Activated T-helper 1 cell treated with anti-CD3 and anti-CD28 coated beads, Interleukin-2, amount 50 U/mL, for 16 hours (primary cell): ENCODE results near the gene GBGT1.
"Not testable (repeated sequence)": the region's sequence is repeated elsewhere in the genome, so short reads cannot be mapped to it uniquely, and the experiment has no call there.

Source experiments
- DNase-seq, 2 donors: peaks; one replicate each; pipeline ENCODE4 v3.0.0-alpha.2; 2020; ENCODE audit warnings: low read depth in 1 of 2, low spot score in 1 of 2

GBGT1 gene

GRCh38 chr9:133199648-133200321 is 36.1 kb upstream of the GBGT1 start:
- peak in 1 of 2 donors; percentile 37 for DNase-seq

- DNase-seq: no peak
Measured at GRCh38 chr9:133195029-133195428, 31.3 kb upstream of the GBGT1 start.

- no peak for DNase-seq
Measured at GRCh38 chr9:133194597-133194996, 30.9 kb upstream of the GBGT1 start.

GRCh38 chr9:133191989-133192388 is 28.3 kb upstream of the GBGT1 start:
- DNase-seq: no peak

- DNase-seq: no peak
Measured at GRCh38 chr9:133189826-133190225, 26.1 kb upstream of the GBGT1 start.

- DNase-seq: no peak
Measured at GRCh38 chr9:133188843-133189180, 25.1 kb upstream of the GBGT1 start.

- no peak for DNase-seq
Measured at GRCh38 chr9:133188006-133188842, 24.5 kb upstream of the GBGT1 start.

- no peak for DNase-seq
Measured at GRCh38 chr9:133187561-133188005, 23.9 kb upstream of the GBGT1 start.

GRCh38 chr9:133186736-133187135 is 23.0 kb upstream of the GBGT1 start:
- DNase-seq: no peak

- no peak for DNase-seq
Measured at GRCh38 chr9:133184971-133185370, 21.3 kb upstream of the GBGT1 start.

GRCh38 chr9:133182151-133182550 is 18.4 kb upstream of the GBGT1 start:
- no peak for DNase-seq

- no peak for DNase-seq
Measured at GRCh38 chr9:133181561-133181960, 17.8 kb upstream of the GBGT1 start.

GRCh38 chr9:133180953-133181352 is 17.2 kb upstream of the GBGT1 start:
- DNase-seq: no peak

GRCh38 chr9:133173056-133173455 is 9.3 kb upstream of the GBGT1 start:
- DNase-seq: no peak

GRCh38 chr9:133171161-133171961 is 7.6 kb upstream of the GBGT1 start:
- DNase-seq: no peak

GRCh38 chr9:133170716-133171115 is 7.0 kb upstream of the GBGT1 start:
- no peak for DNase-seq

GRCh38 chr9:133169687-133170086 is 6.0 kb upstream of the GBGT1 start:
- not testable (repeated sequence) for DNase-seq

- no peak for DNase-seq
Measured at GRCh38 chr9:133169102-133169501, 5.4 kb upstream of the GBGT1 start.

GRCh38 chr9:133168432-133168831 is 4.7 kb upstream of the GBGT1 start:
- DNase-seq: no peak

- DNase-seq: no peak
Measured at GRCh38 chr9:133167769-133168168, 4.1 kb upstream of the GBGT1 start.

- no peak for DNase-seq
Measured at GRCh38 chr9:133167096-133167730, 3.5 kb upstream of the GBGT1 start.
